MM.1S (cell line): ENCODE measurements around the gene FBXO46.
A peak's percentile ranks its signal among the peaks of the same experiment; 100 is the strongest.

Source experiments
- DNase-seq: peaks from one replicate; pipeline ENCODE4 v3.0.0-alpha.2; 2015
- H2AFZ ChIP-seq: fragments of 300-600 bp; sonication (generic); 2 replicates; pipeline ENCODE4 v1.6.0; 2016; ENCODE audit warnings: antibody characterized with exemption, low read length
- H3F3A ChIP-seq: fragments of 300-600 bp; sonication (generic); 2 replicates; pipeline ENCODE4 v1.6.1; 2016; ENCODE audit warnings: mild to moderate bottlenecking, antibody characterized with exemption, low read length, moderate library complexity, mixed read lengths; ENCODE audit not compliant: insufficient read depth
- H3K27ac ChIP-seq: fragments of 300-600 bp; sonication (generic); 2 replicates; pipeline ENCODE4 v1.5.1; 2016; ENCODE audit warnings: mild to moderate bottlenecking, low read length
- H3K27me3 ChIP-seq: fragments of 300-600 bp; sonication (generic); replicated peaks from 2 replicates; pipeline ENCODE4 v1.6.0; 2016; ENCODE audit warnings: low read length; ENCODE audit not compliant: insufficient read depth
- H3K36me3 ChIP-seq: fragments of 300-600 bp; sonication (generic); replicated peaks from 2 replicates; pipeline ENCODE4 v1.6.1; 2016; ENCODE audit warnings: mild to moderate bottlenecking, low read length, mixed read lengths; ENCODE audit not compliant: insufficient read depth
- H3K4me1 ChIP-seq: fragments of 300-600 bp; sonication (generic); 2 replicates; pipeline ENCODE4 v1.6.1; 2016; ENCODE audit warnings: low read length, mixed read lengths
- H3K4me2 ChIP-seq: fragments of 300-600 bp; sonication (generic); 2 replicates; pipeline ENCODE4 v1.6.0; 2016; ENCODE audit warnings: low read depth, low read length
- H3K4me3 ChIP-seq: fragments of 300-600 bp; sonication (generic); 2 replicates; pipeline ENCODE4 v1.5.1; 2016; ENCODE audit warnings: low read length, mixed read lengths
- H3K79me2 ChIP-seq: fragments of 300-600 bp; sonication (generic); 2 replicates; pipeline ENCODE4 v1.6.1; 2016; ENCODE audit warnings: mixed run types, low read length, mixed read lengths
- H3K9ac ChIP-seq: fragments of 300-600 bp; sonication (generic); 2 replicates; pipeline ENCODE4 v1.6.1; 2016; ENCODE audit warnings: low read length, mixed read lengths
- H3K9me2 ChIP-seq: fragments of 300-600 bp; sonication (generic); replicated peaks from 2 replicates; pipeline ENCODE4 v1.6.1; 2016; ENCODE audit warnings: mild to moderate bottlenecking, low read length, mixed read lengths; ENCODE audit not compliant: insufficient read depth
- H3K9me3 ChIP-seq: fragments of 300-600 bp; sonication (generic); replicated peaks from 2 replicates; pipeline ENCODE4 v1.6.1; 2016; ENCODE audit warnings: mild to moderate bottlenecking, low read length, mixed read lengths; ENCODE audit not compliant: insufficient read depth
- H4K20me1 ChIP-seq: fragments of 300-600 bp; sonication (generic); 2 replicates; pipeline ENCODE4 v1.6.1; 2016; ENCODE audit warnings: mild to moderate bottlenecking, low read length, moderate library complexity, mixed read lengths; ENCODE audit not compliant: insufficient read depth
- EZH2 ChIP-seq: fragments of 300-600 bp; sonication (generic); optimal IDR thresholded peaks from 2 replicates; pipeline ENCODE3; 2017; ENCODE audit warnings: low read depth, mild to moderate bottlenecking, antibody characterized with exemption, low read length, mixed read lengths
- EZH2phosphoT487 ChIP-seq: fragments of 300-600 bp; sonication (generic); IDR thresholded peaks from 2 replicates; pipeline ENCODE4 v1.6.1; 2018; ENCODE audit warnings: antibody characterized with exemption, low read length
- TF ChIP-seq, protein P1 (sequence below): fragments of 300-600 bp; sonication (generic); IDR thresholded peaks from 2 replicates; pipeline ENCODE4 v1.5.1; 2016; ENCODE audit warnings: antibody characterized with exemption, low read length, mixed read lengths

Gene FBXO46

DNA sequence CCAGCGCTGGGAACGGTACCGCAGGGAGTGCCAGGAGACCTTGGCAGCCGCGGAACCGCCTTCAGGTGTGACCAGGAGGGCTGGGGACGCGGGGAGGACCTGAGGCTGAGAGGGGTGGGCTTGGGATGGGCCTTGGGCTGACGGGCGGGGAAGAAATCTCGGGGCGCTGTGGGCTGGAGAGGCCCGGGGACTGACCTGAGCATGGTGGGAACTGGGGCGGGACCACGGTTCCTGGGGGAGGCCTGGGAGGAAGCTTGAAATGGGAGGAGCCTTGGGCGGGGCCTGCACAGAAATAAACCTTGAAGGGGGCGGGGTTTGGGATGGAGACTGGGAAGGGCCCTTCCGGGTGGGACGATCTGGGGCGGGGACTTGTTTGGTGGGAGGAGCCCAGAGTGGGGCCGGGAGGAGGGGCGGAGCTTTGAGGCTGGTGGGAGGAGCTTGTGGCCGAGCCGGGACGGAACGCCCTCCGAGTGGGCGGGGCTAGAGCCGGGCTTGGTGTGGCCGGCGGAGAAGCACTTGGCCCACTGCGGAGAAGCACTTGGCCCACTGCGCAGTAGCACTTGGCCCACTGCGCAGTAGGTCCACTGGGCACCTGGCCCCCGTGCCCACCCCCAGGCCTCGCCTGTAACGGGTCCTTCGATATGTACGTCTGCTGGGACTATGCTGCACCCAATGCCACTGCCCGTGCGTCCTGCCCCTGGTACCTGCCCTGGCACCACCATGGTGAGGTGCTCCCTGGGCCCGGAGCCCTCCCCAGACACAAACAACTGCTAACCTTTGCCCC lies 59.8 kb downstream of the FBXO46 start:
- H3F3A ChIP-seq: peaks cover 4% of the 10 kb centered on the region; the same call in 1 of the 2 replicates
- no peaks in the 10 kb centered on the region for H3K36me3 ChIP-seq
- H3K4me1 ChIP-seq: peaks cover 5% of the 10 kb centered on the region; the same call in 1 of the 2 replicates
- TF ChIP-seq, protein P1, sequence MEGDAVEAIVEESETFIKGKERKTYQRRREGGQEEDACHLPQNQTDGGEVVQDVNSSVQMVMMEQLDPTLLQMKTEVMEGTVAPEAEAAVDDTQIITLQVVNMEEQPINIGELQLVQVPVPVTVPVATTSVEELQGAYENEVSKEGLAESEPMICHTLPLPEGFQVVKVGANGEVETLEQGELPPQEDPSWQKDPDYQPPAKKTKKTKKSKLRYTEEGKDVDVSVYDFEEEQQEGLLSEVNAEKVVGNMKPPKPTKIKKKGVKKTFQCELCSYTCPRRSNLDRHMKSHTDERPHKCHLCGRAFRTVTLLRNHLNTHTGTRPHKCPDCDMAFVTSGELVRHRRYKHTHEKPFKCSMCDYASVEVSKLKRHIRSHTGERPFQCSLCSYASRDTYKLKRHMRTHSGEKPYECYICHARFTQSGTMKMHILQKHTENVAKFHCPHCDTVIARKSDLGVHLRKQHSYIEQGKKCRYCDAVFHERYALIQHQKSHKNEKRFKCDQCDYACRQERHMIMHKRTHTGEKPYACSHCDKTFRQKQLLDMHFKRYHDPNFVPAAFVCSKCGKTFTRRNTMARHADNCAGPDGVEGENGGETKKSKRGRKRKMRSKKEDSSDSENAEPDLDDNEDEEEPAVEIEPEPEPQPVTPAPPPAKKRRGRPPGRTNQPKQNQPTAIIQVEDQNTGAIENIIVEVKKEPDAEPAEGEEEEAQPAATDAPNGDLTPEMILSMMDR: no peak
- no peak for TF ChIP-seq EZH2phosphoT487
- no peak for TF ChIP-seq EZH2
- no peaks in the 10 kb centered on the region for H3K79me2 ChIP-seq
- no peak overlapping the region for H3K9ac ChIP-seq
- no peak overlapping the region for H3K4me3 ChIP-seq
- no peak overlapping the region for H3K27ac ChIP-seq
- H4K20me1 ChIP-seq: no peaks in the 10 kb centered on the region
- H3K9me2 ChIP-seq: no peaks in the 10 kb centered on the region
- H3K9me3 ChIP-seq: no peaks in the 10 kb centered on the region
- H3K27me3 ChIP-seq: peaks cover 41% of the 10 kb centered on the region
- H2AFZ ChIP-seq: no peak overlapping the region
- no peak for DNase-seq
- no peak overlapping the region for H3K4me2 ChIP-seq

DNA sequence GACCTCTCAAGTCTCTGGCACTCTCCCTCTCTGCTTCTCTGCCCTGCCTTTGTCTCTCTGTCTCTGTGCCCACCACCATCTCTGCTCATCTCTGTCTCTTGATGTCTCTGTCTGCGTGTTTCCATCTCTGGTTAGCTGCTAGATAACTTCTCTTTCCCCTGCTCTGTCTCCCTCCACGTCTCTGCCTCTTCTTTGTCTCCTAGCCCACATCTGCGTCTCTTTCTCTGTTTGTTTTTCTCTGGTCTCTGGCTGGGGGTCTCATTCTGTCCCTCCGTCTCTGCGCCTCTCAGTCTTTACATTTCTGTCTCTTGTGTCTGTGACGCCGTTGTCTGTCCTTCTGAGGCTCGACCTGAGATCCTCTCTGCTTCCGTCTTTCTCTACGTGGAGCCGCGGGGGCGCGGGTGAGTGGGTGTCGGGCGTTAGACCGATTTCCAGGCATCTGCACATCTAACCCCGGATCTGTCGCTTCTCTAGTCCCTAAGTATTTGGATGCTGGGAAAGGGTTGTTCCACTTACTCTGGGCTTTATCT lies 62.3 kb downstream of the FBXO46 start:
- no peak overlapping the region for H3K9ac ChIP-seq
- H3K27ac ChIP-seq: no peak overlapping the region

DNA sequence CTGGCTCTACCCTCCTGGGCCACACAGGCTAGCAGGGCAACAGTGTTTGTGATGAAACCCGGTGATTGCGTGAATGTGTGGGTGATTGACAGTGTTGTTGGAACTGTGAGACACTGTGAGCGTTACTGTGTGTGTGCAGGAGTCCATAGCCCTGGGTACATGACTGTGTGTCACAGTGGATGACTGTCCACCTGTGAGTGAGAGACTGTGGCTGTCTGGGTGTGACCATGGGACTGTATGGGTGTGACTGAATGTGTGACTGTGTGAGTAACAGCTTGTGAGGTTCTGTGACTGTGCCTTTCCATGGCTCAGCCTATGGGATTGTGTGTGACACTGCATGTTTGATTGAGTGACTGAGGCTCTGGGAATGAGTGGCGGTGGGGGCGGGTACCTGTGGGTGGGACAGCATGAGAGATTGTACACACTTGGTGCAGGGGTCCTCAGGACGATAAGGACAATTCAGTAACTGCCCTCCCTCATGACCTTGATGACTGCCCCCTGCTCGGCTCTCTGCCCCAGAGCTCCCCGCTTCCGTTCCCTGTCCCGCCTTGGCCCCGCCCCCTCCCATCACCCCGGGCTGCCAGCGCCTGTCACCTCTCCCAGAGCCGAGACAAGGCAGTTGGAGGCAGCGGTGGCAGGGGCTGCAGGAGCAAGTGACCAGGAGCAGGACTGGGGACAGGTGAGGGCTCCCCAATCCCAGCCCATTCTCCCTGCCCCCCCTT lies 62.9 kb downstream of the FBXO46 start, which contains the start of gene GIPR:
GIPR (plus strand) TSS at position 602 of the 722 bp plus-strand sequence. CDS start 1,300 bp downstream, outside the sequence.
- Histone ChIP-seq H2AFZ (peak within 1 kb of the TSS; percentile 63), H3K9me2 (no peaks in the 10 kb centered on the region), H3F3A (peaks cover 4% of the 10 kb centered on the region; the same call in 1 of the 2 replicates), H3K9ac (no peak within 1 kb of the TSS), H3K9me3 (no peaks in the 10 kb centered on the region), H3K79me2 (no peaks in the 10 kb centered on the region), H3K4me3 (peak within 1 kb of the TSS; percentile 51), H4K20me1 (no peaks in the 10 kb centered on the region), H3K36me3 (no peaks in the 10 kb centered on the region), H3K27me3 (peaks cover 33% of the 10 kb centered on the region), H3K4me1 (peaks cover 5% of the 10 kb centered on the region; the same call in 1 of the 2 replicates), H3K4me2 (peak within 1 kb of the TSS; percentile 84), H3K27ac (no peak within 1 kb of the TSS)
- no peak for DNase-seq
- no peak for TF ChIP-seq EZH2phosphoT487
- no peak for TF ChIP-seq EZH2
- TF ChIP-seq, protein P1: no peak

More for the DNA sequence above, 62.3 kb downstream of the FBXO46 start:
- Histone ChIP-seq H3K79me2 (no peaks in the 10 kb centered on the region), H3K27me3 (peaks cover 35% of the 10 kb centered on the region), H3K36me3 (no peaks in the 10 kb centered on the region), H3K9me2 (no peaks in the 10 kb centered on the region), H3K9me3 (no peaks in the 10 kb centered on the region), H3K4me2 (peak overlapping the region; percentile 84), H2AFZ (peak overlapping the region; percentile 63), H3F3A (peaks cover 4% of the 10 kb centered on the region; the same call in 1 of the 2 replicates), H4K20me1 (no peaks in the 10 kb centered on the region), H3K4me3 (peak overlapping the region; percentile 51), H3K4me1 (peaks cover 5% of the 10 kb centered on the region; the same call in 1 of the 2 replicates)
- no peak for DNase-seq
- TF ChIP-seq EZH2 (no peak), EZH2phosphoT487 (no peak)
- TF ChIP-seq, protein P1: no peak
